Immature natural killer cell (primary cell): Measurements from ENCODE around the gene GRK5. TPM values are rescaled to one million over a fixed set of nuclear protein-coding genes. Genes with fewer than 3 reads are reported as not detected.

Experiments
- DNase-seq, 3 donors: peaks; one replicate each; pipeline ENCODE4 v3.0.0; 2022; ENCODE audit warnings: mixed read lengths in 1 of 3
- H3K27ac Mint-ChIP-seq, 6 donors: one replicate each; pipeline ENCODE4 v1.8.0; 2020; ENCODE audit warnings: mixed read lengths in 6 of 6, mild to moderate bottlenecking in 5 of 6, inconsistent platforms in 4 of 6, moderate library complexity in 3 of 6
- H3K27me3 Mint-ChIP-seq, 3 donors: one replicate each; pipeline ENCODE4 v1.8.0; 2020 to 2021; ENCODE audit warnings: low read depth in 3 of 3, mild to moderate bottlenecking in 3 of 3, mixed read lengths in 3 of 3, moderate library complexity in 3 of 3, inconsistent platforms in 1 of 3
- H3K36me3 Mint-ChIP-seq, 3 donors: one replicate each; pipeline ENCODE4 v1.8.0; 2020; ENCODE audit warnings: mixed read lengths in 3 of 3, inconsistent platforms in 2 of 3, mild to moderate bottlenecking in 2 of 3
- H3K4me1 Mint-ChIP-seq, 2 donors: one replicate each; pipeline ENCODE4 v1.8.0; 2020; ENCODE audit warnings: inconsistent platforms in 2 of 2, mild to moderate bottlenecking in 2 of 2, mixed read lengths in 2 of 2, moderate library complexity in 1 of 2
- H3K4me3 Mint-ChIP-seq, 5 donors: one replicate each; pipeline ENCODE4 v1.8.0; 2020; ENCODE audit warnings: mild to moderate bottlenecking in 5 of 5, mixed read lengths in 5 of 5, inconsistent platforms in 3 of 5, moderate library complexity in 3 of 5
- H3K9me3 Mint-ChIP-seq, 6 donors: one replicate each; pipeline ENCODE4 v1.8.0; 2020; ENCODE audit warnings: mild to moderate bottlenecking in 6 of 6, mixed read lengths in 6 of 6, inconsistent platforms in 4 of 6, moderate library complexity in 3 of 6
- polyA plus RNA-seq, 3 donors: library from polyadenylated mRNA; unstranded; fragments of 300-500 nt; fragmentation: Illumina TruSeq; gene quantifications; one replicate each; pipeline ENCODE4 v1.2.3, GENCODE V29; 2021

GRK5 gene
- polyA plus RNA-seq, 3 donors from 2014 or later: 2.1 to 12.4 (median 3.3) TPM

DNA sequence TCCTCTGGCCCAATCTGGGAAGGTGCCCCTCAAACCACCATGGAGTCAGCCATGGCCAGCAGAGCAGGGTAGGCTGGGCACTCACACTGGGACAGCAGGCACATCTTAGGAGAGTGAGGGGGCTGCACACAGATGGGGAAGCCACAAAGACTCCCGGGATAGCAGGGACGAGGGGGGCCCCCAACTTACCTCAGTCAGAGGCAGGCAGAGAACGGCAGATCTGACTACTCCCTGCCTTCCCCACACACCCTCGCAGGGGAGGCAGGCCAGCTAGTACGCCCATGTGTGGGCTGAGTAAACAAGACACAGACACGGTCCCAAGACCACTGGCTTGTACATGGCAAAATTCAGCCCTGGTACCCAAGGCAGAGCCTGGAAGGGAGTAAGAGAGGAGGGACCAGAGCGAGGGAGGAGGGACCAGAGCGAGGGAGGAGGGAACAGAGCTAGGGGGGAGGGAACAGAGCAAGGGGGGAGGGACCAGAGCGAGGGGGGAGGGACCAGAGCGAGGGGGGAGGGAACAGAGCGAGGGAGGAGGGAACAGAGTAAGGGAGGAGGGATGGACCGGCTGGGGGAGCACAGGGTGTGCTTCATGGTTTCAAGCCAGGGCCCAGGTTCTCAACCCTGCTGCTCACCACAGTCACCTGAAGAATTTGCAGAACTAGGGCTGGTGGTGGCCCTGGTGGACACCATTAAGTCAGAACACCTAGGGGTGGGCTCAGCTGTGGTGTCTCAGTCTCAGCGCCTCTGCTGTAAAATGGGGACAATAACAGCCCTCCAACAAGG, 261.4 kb downstream of the GRK5 start:
- Mint-ChIP-seq H3K4me1 (peaks cover 9 to 18% of the 10 kb centered on the region in 2 donors), H3K27ac (no peak overlapping the region), H3K27me3 (peaks cover 0 to 7% (median 3%) of the 10 kb centered on the region in 3 donors), H3K9me3 (no peaks in the 10 kb centered on the region), H3K36me3 (peaks cover 0 to 7% (median 0%) of the 10 kb centered on the region in 3 donors), H3K4me3 (no peak overlapping the region)
- DNase-seq: no peak

DNA sequence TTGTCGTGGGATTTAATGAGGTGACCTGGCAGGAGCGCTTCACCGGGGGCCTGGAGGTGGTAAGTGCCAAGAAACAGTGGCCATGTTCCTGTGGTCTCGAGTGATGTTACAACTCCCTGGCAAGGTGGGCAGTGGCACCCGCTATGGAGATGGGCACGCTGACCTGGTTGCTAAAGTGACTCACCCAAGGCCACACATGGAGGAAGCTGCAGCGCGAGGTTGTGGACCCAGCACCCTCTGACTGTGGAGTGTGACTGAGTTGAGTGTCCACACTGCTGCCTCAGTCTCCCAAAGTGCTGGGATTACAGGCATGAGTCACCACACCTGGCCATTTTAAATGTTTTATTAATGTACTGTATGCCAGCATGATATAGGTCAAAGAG, 261.9 kb downstream of the GRK5 start:
- no peak overlapping the region for H3K4me3 Mint-ChIP-seq
- H3K27me3 Mint-ChIP-seq: peaks cover 0 to 7% (median 7%) of the 10 kb centered on the region in 3 donors
- H3K9me3 Mint-ChIP-seq: no peaks in the 10 kb centered on the region
- no peak overlapping the region for H3K27ac Mint-ChIP-seq
- peaks cover 0 to 7% (median 3%) of the 10 kb centered on the region in 3 donors for H3K36me3 Mint-ChIP-seq
- DNase-seq: no peak
- peaks cover 9 to 18% of the 10 kb centered on the region in 2 donors for H3K4me1 Mint-ChIP-seq

GRCh38 chr10:119469846-119470245, 262.5 kb downstream of the GRK5 start:
- Mint-ChIP-seq H3K27me3 (peaks cover 0 to 7% (median 7%) of the 10 kb centered on the region in 3 donors), H3K4me1 (peaks cover 9 to 18% of the 10 kb centered on the region in 2 donors), H3K4me3 (no peak overlapping the region), H3K36me3 (peaks cover 0 to 7% (median 3%) of the 10 kb centered on the region in 3 donors), H3K9me3 (no peaks in the 10 kb centered on the region), H3K27ac (no peak overlapping the region)
- DNase-seq: no peak

- Mint-ChIP-seq H3K36me3 (peaks cover 0 to 3% (median 0%) of the 10 kb centered on the region in 3 donors), H3K9me3 (no peaks in the 10 kb centered on the region), H3K4me3 (no peak overlapping the region), H3K27ac (no peak overlapping the region), H3K27me3 (peaks cover 0 to 7% (median 2%) of the 10 kb centered on the region in 3 donors), H3K4me1 (peaks cover 9 to 11% of the 10 kb centered on the region in 2 donors)
- DNase-seq: no peak
Observed at GRCh38 chr10:119470920-119471702, 263.7 kb downstream of the GRK5 start.

DNA sequence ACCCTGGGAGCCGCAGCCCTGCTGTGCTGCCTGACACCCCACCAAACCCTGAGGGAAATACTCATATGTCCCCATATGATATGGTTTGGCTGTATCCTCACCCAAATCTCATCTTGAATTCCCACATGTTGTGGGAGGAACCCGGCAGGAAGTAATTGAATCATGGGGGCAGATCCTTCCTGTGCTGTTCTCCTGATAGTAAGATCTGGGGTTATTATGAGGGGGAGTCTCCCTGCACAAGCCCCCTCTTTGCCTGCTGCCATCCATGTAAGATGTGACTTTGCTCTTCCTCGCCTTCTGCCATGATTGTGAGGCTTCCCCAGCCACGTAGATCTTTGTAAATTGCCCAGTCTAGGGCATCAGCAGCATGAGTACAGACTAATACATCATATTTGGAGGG, 266.4 kb downstream of the GRK5 start:
- no peak overlapping the region for H3K27ac Mint-ChIP-seq
- no peaks in the 10 kb centered on the region for H3K9me3 Mint-ChIP-seq
- H3K4me1 Mint-ChIP-seq: peaks cover 2 to 5% of the 10 kb centered on the region in 2 donors

DNA sequence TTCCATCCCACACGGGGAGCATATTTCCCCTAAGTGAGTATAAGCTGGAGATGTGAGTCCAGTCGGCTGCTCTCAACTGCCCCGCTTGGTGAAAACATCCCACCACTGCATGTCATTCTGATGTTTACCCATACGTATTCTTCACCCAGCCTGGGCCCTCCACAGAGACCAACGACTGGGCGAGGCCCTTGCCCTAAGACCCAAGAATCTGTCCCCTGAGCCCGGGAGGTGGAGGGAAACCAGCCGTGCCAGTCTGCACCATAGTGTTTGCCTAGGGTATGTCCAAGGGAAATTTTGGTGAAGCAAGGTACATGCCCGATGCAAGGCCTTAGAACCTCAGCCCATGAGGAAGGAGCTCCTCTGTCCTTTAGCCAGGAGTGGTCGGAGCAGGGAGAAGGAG, 267.2 kb downstream of the GRK5 start:
- Mint-ChIP-seq H3K4me1 (peaks cover 5 to 13% of the 10 kb centered on the region in 2 donors), H3K4me3 (no peak overlapping the region), H3K36me3 (peaks cover 0 to 3% (median 0%) of the 10 kb centered on the region in 3 donors), H3K27me3 (peaks cover 0 to 7% (median 2%) of the 10 kb centered on the region in 3 donors), H3K9me3 (no peaks in the 10 kb centered on the region), H3K27ac (no peak overlapping the region)
- DNase-seq: no peak

More for the DNA sequence above, 266.4 kb downstream of the GRK5 start:
- Mint-ChIP-seq H3K4me3 (no peak overlapping the region), H3K36me3 (peaks cover 0 to 3% (median 0%) of the 10 kb centered on the region in 3 donors), H3K27me3 (peaks cover 0 to 7% (median 2%) of the 10 kb centered on the region in 3 donors)
- no peak for DNase-seq

- DNase-seq: no peak
- Mint-ChIP-seq H3K27ac (no peak overlapping the region), H3K4me1 (peaks cover 5 to 13% of the 10 kb centered on the region in 2 donors), H3K9me3 (no peaks in the 10 kb centered on the region), H3K27me3 (peaks cover 0 to 5% (median 3%) of the 10 kb centered on the region in 3 donors), H3K36me3 (peaks cover 0 to 3% (median 0%) of the 10 kb centered on the region in 3 donors), H3K4me3 (no peak overlapping the region)
Observed at GRCh38 chr10:119477444-119477843, 270.1 kb downstream of the GRK5 start.

DNA sequence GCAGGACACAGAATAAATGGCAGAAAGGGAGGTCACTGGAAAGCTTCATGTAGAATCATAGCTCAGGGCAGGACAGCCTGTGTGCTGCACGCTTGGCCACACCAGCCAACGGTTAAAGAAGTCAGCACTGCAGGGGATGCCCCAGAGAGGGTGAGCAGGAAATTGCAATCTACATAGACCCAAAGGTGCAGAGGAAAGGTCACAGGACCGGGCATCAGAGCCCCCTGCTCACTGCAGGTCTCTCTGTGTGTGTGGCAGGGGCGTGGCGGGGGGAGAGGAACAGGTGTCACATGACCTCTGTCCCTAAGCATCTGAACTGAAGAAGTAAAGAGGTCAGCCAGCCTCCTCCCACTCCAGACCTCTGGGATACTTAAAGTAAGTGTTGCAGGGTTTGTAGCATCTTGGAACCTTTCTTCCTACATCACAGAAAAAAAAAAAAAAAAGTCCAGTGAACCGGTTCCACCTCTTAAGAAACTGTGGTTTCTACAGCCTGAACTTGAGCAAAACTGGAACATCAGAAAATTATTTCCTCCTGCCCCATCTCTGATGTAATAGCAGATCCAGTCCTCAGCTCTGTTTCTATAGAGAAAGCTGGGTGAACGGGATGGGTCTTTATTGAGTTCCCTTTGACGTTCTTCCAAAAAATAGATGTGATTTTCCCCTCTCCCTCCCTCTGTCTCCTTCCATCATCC, 270.9 kb downstream of the GRK5 start:
- DNase-seq: no peak
- H3K4me3 Mint-ChIP-seq: no peak overlapping the region
- H3K27me3 Mint-ChIP-seq: peaks cover 0 to 5% (median 3%) of the 10 kb centered on the region in 3 donors
- no peaks in the 10 kb centered on the region for H3K9me3 Mint-ChIP-seq
- peaks cover 0 to 3% (median 0%) of the 10 kb centered on the region in 3 donors for H3K36me3 Mint-ChIP-seq
- no peak overlapping the region for H3K27ac Mint-ChIP-seq
- H3K4me1 Mint-ChIP-seq: peaks cover 5 to 13% of the 10 kb centered on the region in 2 donors

GRCh38 chr10:119478811-119479341, 271.5 kb downstream of the GRK5 start:
- Mint-ChIP-seq H3K4me1 (peaks cover 5 to 13% of the 10 kb centered on the region in 2 donors), H3K27me3 (peaks cover 0 to 3% (median 3%) of the 10 kb centered on the region in 3 donors), H3K4me3 (no peak overlapping the region), H3K27ac (no peak overlapping the region), H3K9me3 (no peaks in the 10 kb centered on the region), H3K36me3 (peaks cover 0 to 2% (median 0%) of the 10 kb centered on the region in 3 donors)
- DNase-seq: no peak

DNA sequence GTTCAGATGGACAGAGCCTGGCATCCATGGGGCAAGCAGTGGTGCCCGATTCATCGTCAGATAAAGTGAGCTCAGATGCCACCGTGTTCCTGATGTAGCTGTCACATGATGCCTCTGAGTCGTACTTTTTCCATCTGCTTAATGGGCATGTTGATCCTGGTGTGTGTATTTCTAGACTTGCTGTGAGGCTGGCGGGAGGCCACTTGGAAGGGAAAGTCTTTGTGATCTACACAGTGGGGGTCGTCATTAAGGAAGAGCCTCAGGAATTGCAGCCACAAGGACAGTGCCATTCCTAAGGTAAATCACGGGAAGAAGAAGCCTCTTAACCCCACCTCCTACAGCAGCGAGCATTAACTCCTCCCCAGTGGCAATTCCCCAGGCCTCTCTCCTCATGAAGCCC, 272.2 kb downstream of the GRK5 start:
- H3K4me3 Mint-ChIP-seq: no peak overlapping the region
- no peaks in the 10 kb centered on the region for H3K36me3 Mint-ChIP-seq
- no peak overlapping the region for H3K27ac Mint-ChIP-seq
- peaks cover 0 to 3% (median 0%) of the 10 kb centered on the region in 3 donors for H3K27me3 Mint-ChIP-seq
- no peak for DNase-seq
- H3K9me3 Mint-ChIP-seq: no peaks in the 10 kb centered on the region
- H3K4me1 Mint-ChIP-seq: peaks cover 5 to 13% of the 10 kb centered on the region in 2 donors

GRCh38 chr10:119480667-119481066, 273.3 kb downstream of the GRK5 start:
- Mint-ChIP-seq H3K4me3 (no peak overlapping the region), H3K27ac (no peak overlapping the region)

GRCh38 chr10:119481781-119482426, 274.5 kb downstream of the GRK5 start:
- Mint-ChIP-seq H3K36me3 (no peaks in the 10 kb centered on the region), H3K4me3 (no peak overlapping the region), H3K27me3 (peaks cover 0 to 1% (median 0%) of the 10 kb centered on the region in 3 donors), H3K27ac (no peak overlapping the region), H3K9me3 (no peaks in the 10 kb centered on the region), H3K4me1 (peaks cover 5 to 13% of the 10 kb centered on the region in 2 donors)
- DNase-seq: no peak

More at GRCh38 chr10:119480667-119481066, 273.3 kb downstream of the GRK5 start:
- Mint-ChIP-seq H3K4me1 (peaks cover 5 to 13% of the 10 kb centered on the region in 2 donors), H3K27me3 (peaks cover 0 to 1% (median 0%) of the 10 kb centered on the region in 3 donors), H3K36me3 (no peaks in the 10 kb centered on the region), H3K9me3 (no peaks in the 10 kb centered on the region)
- DNase-seq: no peak

- Mint-ChIP-seq H3K9me3 (no peaks in the 10 kb centered on the region), H3K27me3 (peaks cover 0 to 1% (median 0%) of the 10 kb centered on the region in 3 donors), H3K27ac (no peak overlapping the region), H3K4me1 (peaks cover 9 to 13% of the 10 kb centered on the region in 2 donors), H3K4me3 (no peak overlapping the region), H3K36me3 (no peaks in the 10 kb centered on the region)
- no peak for DNase-seq
Observed at GRCh38 chr10:119483001-119483400, 275.6 kb downstream of the GRK5 start.
